Measurements from ENCODE around the gene MYO1D.

Gene MYO1D

GRCh38 chr17:32504166-32504990 lies 372.5 kb downstream of the MYO1D start:
- DNase-seq (ENCODE audit: low read depth), result no peak

- no peak for DNase-seq (ENCODE audit: low read depth)
Observed at GRCh38 chr17:32503251-32504165, 373.4 kb downstream of the MYO1D start.

GRCh38 chr17:32502710-32503109 lies 374.2 kb downstream of the MYO1D start:
- DNase-seq (ENCODE audit: low read depth), result no peak

DNA sequence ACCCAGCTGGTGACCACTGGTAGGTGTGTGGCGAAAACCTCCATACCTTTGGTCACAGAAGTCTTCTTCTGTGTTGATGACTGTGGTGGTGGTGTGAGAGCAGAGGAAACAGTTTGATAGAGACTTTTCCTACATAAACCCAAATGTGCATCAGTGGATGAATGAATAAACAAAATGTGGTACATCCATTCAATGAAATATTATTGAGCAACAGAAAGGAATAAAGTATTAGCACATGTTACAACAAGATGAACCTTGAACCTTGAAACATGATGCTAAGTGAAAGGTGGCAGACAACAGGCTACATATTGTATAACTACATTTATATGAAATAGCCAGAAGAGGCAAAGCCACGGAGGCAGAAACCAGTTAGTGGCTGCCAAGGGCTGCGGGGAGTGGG lies 374.9 kb downstream of the MYO1D start:
- no peak for DNase-seq (ENCODE audit: low read depth)

DNA sequence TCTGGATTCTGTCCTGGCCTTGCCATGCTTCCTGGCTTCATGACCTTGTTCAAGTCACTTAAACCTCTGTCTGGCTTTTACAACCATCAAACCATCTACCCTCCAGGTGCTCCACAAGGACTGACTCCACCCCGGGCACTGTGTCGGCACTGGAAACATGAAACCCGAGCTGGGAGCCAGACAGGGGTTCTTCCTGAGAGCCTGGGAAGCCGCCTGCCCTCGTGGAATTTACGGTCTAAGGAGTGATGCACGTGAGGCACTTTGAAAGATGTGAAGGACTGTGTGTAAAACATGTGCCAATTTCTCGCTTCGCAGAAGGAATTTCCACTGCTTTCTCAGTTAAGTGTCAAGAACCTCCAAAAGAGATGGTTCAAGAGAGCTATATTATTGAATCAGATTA lies 378.5 kb downstream of the MYO1D start:
- no peak for DNase-seq (ENCODE audit: low read depth)

- no peak for DNase-seq (ENCODE audit: low read depth)
Observed at GRCh38 chr17:32497431-32498205, 379.3 kb downstream of the MYO1D start.

GRCh38 chr17:32496395-32497073 lies 380.4 kb downstream of the MYO1D start:
- peak; percentile 89 for DNase-seq (ENCODE audit: low read depth)

DNA sequence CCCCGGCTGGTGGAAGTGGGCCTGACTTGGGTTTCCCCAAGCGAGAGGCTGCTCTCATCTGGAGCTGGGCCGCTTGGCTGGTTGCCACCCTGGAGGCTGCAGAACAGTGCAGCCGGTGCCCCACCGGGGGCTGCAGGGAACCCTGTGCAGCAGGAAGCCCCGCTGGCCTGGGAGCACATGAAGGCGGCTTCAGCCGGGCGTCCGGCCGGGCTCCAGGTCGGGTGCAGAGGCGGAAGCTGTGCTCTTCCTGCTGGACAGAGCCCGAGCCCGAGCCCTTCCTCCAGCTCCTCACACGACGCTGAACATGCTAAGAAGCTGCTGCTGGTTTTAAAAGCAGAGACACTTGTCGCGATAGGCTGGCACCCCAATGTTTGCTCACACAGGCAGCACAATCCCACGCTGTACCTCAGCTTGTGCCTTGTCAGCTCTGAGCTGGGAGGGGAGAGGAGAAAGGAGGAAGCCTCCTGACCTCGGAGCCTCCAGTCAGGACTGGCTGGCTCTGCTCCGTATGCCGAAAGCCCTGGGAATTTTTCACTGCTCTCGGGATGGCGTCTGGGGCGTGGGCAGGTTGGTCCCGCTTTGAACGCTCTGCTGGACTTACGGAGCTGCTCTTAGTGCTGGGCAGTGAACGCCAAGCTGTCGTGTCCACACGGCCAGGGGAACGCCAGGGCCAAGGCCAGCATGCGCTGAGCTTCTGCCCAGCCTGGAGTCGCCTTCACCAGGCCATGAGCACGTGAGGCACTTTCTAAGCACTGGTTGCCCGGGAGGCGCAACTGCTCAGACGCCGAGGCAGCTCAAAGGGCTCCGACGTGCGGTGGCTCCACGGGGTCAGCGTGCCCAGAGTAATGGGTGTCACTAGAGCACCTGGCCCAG lies 381.3 kb downstream of the MYO1D start:
- DNase-seq (ENCODE audit: low read depth), result no peak

DNA sequence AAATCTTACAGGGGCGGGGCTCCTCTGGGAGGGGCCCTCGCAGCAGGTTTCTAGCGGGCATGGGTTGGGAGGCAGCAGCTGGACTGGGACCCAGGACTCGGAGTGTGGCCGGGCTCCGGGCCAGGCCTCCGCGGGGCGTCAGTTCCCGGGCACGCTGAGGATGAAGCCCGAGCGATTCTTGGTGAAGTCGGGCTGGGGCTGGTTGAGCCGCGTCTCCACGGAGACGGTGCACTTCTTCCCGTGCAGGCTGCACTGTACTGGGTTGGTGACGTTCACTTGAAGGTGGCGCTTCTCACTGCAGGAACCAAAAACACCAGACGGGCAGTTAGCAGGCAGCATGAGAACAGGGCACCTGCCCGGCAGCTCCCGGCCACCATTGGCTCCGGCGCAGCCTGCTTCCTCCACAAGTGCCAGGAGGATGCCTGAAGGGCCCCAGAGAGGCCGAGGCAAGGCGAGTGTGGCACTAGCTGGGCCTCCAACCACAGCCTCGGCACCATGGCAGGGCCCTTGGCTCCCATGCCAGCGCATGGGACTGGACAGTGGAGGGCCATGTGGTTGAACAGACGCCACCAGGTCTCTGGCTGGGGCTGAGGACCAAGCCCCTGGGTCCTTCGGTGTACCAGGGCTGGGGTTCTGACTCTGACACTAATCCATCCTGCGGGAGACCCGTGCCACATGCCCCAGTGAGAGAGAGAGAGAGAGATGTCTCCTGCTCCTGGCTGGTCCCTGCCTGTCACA lies 382.1 kb downstream of the MYO1D start:
- DNase-seq (ENCODE audit: low read depth), result no peak

- no peak for DNase-seq (ENCODE audit: low read depth)
Observed at GRCh38 chr17:32493976-32494513, 382.9 kb downstream of the MYO1D start.

DNA sequence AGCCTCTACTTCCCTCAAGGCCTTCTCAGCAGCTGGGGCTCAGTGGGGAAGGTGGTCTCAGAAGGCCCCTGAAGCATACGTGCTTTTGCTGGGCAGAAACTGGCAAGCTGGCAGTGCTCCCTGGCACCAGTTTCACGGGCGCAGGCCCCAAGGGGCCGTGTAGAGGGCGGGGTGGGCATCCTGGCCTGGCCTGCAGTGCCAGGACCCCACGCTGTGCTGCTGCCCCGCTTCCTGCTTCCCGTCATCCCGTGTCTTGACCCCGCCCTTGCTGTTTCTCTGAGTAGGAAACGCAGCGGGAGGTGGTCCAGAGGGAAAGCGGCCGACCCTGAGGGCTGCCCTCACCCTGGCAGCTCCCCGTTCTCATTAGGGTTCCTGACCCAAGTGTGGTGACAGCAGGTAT lies 383.4 kb downstream of the MYO1D start:
- DNase-seq (ENCODE audit: low read depth), result no peak

DNA sequence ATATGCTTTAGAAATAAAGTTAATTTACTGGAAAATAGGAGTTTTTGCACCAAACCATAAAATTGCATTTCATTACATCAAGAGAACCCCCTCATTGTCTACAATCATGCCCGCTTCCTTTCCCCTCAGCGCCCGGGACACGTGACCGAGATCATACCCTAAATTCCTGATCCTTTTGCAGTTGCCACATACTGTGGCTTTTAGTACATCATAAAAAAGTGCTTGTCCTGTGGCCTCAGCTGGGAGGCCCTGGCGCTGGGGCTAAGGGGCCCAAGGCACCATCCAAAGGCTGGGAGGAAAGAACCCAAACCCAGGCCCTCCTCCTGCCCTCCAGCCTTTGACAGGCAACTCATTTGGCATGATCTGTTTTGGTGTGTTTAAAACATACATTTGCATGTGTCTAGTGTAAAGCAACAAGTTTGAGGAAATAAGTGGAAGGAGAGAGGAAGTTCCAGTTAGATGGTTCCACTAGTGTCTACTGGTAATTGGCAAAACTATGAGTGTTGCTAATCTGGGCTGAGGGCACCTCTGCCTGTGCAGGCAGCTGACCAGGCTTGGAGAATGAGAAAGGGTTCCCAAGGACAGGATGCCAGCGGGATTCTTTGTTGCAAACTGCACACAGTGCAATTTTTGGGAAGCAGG lies 384.2 kb downstream of the MYO1D start:
- no peak for DNase-seq (ENCODE audit: low read depth)

DNA sequence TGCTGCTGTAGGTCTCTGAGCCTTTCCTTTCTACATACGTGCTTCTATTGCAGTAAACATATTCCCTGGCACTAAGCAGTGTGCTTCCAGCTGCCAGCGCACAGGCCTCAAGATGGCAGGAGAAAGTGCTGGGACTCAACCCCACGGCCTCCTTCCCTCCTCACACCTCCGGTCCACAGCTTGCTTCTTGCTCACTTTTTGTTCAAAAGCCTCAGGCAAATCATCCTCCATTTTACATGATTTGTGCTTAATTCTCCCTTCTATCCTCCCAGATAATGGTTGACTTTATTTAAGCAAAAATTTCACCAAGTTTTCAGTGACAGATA lies 384.7 kb downstream of the MYO1D start:
- DNase-seq (ENCODE audit: low read depth), result no peak

DNA sequence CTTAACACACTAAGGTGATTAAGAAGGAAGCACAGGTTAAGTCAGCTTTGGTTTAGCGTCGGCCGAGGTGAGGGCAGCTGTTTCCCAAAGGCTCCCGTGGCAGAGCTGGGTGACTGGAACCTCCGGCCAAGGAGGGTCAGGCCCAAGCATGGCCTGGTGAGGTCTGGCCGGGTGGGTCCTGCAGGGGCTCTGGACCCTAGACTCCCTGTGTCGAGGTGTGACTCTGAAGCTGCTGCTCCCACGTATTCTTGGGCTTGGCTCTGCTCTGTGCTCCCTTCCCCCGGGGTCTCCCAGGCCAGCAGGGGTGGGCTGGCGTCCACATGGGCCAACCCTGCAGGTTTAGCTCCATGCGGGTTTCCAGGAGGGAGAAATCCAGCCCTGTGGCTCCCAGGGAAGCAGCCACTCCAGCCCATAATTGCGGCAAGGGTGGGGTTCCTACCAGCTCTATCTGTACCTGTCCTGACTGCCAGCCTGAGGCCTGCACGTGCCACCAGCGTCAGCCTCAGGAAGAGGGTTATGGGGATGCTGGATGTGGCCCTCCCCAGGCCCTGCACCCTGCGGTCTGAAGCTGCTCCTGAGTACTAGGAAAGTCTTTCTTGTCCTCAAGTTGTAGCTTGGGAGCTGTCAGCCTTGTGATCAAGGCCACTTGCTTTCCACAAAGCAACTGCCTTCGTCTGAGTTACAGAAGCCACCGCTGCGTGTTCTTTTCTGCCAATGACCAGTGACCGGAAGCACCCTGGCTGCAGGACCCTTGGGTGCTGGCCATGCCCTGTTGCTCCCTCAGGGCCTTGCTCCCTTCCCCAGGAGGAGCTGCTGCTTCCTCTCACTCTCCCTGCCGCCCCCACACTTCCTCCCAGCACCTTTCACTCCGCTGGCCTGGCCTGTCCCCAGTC lies 385.3 kb downstream of the MYO1D start:
- DNase-seq (ENCODE audit: low read depth), result no peak

GRCh38 chr17:32490101-32490482 lies 386.8 kb downstream of the MYO1D start:
- DNase-seq (ENCODE audit: low read depth), result no peak

- DNase-seq (ENCODE audit: low read depth), result no peak
Observed at GRCh38 chr17:32489320-32490100, 387.4 kb downstream of the MYO1D start.

GRCh38 chr17:32488604-32489180 lies 388.2 kb downstream of the MYO1D start:
- DNase-seq (ENCODE audit: low read depth), result no peak
